Frontal cortex (tissue), 4 donors: ENCODE measurements around the gene CNTFR. TPM values are rescaled to one million over a fixed set of nuclear protein-coding genes. Genes with fewer than 3 reads are reported as not detected.

Experiments
- DNase-seq, 2 donors: peaks; one replicate each; pipeline ENCODE4 v3.0.0; 2012; ENCODE audit warnings: low spot score in 2 of 2
- FAIRE-seq: peaks from 2 replicates; lab custom pipeline; 2012; peaks lifted over from hg19 to GRCh38; lab: Jason Lieb, UNC
- total RNA-seq: library from RNA; depleted of rRNA; stranded (reverse); fragments of >200 nt; gene quantifications from one replicate; pipeline ENCODE4 v1.2.3, GENCODE V29; 2014
- donor health status: control.
- donor health status: control.
- donor health status: control.

CNTFR gene
- total RNA-seq, 1 donor from 2014 or later, result 9.8 TPM

GRCh38 chr9:34558919-34559623, 30.5 kb downstream of the CNTFR start:
- FAIRE-seq (no peak), DNase-seq (no peak)

DNA sequence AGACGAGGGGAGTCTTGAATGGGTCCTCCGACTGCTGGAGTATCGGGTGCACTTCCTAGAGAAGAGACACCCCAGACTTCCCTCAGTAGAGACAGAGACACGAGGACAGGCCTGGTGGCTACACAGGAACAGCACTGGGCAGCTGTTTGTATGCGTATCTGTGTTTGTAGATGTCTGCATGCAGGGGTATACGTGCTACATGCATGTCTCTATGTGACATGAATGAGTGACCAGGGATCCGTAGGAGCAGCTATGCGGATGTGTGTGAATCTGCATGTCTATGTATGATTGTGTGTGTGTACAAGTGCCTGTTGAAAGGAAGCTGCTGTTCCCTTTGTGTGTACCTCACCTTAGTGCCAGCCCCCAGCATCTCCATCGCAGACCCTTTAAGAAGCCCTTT, 31.2 kb downstream of the CNTFR start:
- FAIRE-seq, result no peak
- no peak for DNase-seq

- FAIRE-seq, result no peak
- no peak for DNase-seq
These were observed 31.9 kb downstream of the CNTFR start for GRCh38 chr9:34557426-34558321.

GRCh38 chr9:34556949-34557348, 32.6 kb downstream of the CNTFR start:
- FAIRE-seq, result no peak
- DNase-seq, result no peak

GRCh38 chr9:34555936-34556525, 33.5 kb downstream of the CNTFR start:
- FAIRE-seq (no peak), DNase-seq (no peak)

GRCh38 chr9:34555500-34555899, 34.0 kb downstream of the CNTFR start:
- FAIRE-seq (no peak), DNase-seq (no peak)

GRCh38 chr9:34555002-34555348, 34.5 kb downstream of the CNTFR start:
- no peak for FAIRE-seq
- no peak for DNase-seq

DNA sequence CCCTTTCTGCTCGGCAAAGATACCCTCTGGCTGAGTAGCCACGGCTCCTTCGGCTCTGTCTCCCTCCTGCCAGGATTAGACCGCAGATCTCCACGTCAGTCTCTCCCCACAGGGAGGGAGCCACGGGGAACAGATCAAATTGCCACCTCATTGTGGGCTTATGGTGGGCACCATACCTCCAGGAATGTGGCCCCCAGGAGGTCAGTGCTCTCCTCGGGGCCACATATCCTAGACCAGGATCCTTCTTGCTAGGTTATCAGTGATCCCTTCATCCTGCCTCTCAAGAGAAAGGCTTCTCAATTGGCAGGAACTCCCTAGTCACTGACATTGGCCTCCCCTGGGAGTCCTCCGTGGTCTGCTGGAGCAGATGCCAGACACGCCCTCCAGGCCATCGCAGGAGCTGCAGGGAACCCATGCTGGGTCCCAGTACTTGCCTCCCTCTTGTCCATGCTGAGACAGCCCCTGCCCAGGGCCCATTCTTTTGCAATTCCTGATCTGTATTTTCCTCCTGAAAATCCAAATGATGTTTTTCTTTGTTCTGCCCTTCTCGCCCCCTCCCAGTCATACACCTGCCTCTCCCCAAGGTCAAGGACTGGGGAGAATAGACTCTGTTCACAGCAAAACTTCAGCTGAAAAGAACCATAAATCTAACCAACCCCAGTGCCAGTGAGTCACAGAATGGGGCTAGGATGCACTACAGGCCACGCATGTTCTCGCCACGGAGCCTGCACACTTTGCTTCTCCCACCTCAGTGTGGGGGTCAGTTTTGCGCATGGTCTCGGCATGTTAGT, 35.1 kb downstream of the CNTFR start:
- DNase-seq (no peak), FAIRE-seq (no peak)

DNA sequence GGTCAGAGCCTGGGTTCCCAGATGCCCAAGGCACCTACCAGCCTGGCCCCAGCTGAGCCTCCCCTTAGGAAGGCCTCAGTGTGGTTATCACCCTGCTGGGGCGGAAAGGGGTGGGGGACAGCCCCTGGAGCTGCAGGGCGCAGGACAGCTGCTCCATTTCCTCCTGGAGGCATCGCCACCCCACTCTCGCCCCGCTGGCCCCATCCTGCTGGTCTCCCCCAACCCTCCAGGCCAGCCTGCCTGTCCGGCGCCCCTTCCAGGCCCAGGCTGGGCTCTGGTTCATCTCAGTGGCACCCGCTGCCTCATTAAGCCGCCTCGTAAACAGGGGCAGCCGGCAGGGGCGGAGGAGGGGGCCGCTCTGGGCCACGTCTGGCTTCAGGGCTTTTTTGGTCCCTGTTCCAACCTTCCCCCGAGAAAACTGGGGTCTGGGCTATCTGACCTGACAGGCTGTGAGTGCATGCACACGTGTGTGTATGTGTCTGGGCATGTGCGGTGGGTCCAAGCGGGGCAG, 36.0 kb downstream of the CNTFR start:
- DNase-seq (no peak), FAIRE-seq (no peak)

DNA sequence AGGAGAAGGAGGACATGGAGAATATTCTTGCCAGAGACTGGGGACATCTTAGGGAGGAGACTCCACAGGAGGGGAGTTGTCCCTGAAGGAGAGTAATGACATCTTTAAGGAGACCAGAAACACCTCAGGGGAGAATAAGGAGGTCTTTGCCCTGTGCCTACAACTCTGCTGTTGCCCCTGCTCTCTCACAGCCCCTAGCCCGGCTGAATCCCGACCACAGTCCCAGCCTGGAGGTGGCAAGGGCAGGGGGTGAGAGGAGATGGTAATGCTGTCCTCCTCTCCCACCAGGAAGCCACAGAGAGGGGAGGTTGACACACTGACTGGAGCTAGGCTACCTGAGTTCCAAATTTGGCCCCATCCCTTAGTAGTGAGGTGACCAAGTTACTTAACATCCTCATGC, 36.5 kb downstream of the CNTFR start:
- DNase-seq (no peak), FAIRE-seq (no peak)

DNA sequence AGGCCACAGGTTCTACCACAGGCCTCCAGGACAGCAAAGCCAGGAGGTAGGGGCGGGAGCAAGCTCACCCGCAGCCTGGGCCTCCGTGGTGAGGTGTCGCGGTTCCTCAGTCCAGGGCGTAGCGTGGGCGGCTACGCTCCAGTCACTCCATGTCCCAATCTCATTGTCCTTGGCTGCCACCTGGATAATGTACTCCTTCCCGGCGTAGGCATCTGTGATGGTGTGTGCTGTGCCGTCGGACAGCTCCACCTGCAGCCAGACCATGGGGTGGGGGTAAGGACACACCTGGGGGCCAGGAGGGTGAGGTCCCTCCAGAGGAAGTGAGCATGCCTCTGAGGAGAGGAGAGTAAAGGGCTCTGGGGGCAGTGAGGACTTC, 36.9 kb downstream of the CNTFR start:
- FAIRE-seq (no peak), DNase-seq (no peak)

- DNase-seq (no peak), FAIRE-seq (no peak)
These were observed 37.5 kb downstream of the CNTFR start for GRCh38 chr9:34551751-34552605.

DNA sequence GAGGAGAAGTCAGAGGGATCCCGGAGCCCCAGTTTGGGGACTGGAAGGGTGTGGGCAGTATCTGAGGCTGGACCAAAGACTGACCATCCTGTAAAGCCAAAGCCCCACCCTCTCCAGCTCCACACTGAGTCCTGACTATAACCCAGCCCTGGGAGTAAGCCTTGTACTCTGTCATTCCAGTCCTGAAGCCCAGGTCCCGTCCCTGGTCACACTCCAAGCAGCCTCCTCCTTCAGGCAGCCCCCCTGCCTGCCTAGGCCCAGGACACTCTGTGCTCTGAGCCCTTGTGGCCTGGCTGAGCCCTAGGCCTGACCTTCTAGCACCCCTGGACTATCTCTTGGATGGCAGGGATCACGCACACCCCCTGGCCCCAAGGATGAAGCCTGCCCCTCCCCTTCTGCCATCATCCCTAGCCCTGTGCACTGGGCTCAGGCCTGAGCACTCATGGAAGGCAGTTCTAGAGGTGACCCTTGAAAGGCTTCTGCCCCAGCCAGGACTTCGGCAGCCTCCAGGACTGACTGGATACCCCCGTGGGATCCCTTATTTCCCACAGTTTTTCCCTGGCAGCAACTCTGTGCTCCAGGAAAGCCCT, 38.7 kb downstream of the CNTFR start:
- no peak for FAIRE-seq
- no peak for DNase-seq

GRCh38 chr9:34550016-34550680, 39.4 kb downstream of the CNTFR start:
- no peak for DNase-seq
- FAIRE-seq, result no peak

GRCh38 chr9:34549407-34549732, 40.2 kb downstream of the CNTFR start:
- FAIRE-seq (no peak), DNase-seq (no peak)

DNA sequence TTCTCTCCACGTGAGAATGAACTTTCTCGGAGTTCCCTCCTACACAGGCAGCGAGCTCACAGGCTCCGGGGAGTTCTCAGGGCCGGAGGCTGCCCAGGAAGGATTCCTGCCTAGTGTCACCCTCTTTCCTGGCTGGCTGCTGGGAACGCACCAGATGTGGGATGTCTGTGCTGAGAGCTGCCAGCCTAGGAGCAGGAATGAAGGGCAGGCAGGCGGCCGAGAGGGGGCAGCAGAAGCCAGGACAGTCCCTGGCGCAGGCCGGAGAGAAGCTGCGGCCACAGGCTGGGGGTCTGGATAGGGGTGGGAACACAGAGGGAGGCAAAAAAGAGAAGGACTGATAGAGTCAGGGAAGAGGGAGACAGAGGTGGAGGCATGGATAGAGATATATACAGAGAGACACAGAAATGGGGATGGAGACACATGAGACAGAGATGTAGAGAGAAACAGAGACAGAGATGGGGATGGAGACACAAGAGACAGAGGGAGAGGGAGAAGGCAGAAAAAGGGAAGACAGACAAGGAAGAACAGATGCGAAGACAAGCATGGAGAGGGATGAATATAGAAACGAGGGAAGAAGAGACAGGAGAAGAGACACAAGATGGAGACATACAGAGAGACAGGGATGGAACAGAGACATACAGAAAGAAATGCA, 41.4 kb downstream of the CNTFR start:
- FAIRE-seq (no peak), DNase-seq (peak; percentile 77 to 83)

GRCh38 chr9:34546834-34547827, 42.4 kb downstream of the CNTFR start:
- FAIRE-seq, result no peak
- DNase-seq, result peak; percentile 63 to 64
